HG03196 (cell line): ENCODE data around the gene ETS1.

ENCODE experiments used
- ATAC-seq: cut with Tn5 transposase; IDR thresholded peaks from one replicate; pipeline ENCODE4 v1.9.1; 2021; ENCODE audit not compliant: unreplicated experiment

The ETS1 gene

DNA sequence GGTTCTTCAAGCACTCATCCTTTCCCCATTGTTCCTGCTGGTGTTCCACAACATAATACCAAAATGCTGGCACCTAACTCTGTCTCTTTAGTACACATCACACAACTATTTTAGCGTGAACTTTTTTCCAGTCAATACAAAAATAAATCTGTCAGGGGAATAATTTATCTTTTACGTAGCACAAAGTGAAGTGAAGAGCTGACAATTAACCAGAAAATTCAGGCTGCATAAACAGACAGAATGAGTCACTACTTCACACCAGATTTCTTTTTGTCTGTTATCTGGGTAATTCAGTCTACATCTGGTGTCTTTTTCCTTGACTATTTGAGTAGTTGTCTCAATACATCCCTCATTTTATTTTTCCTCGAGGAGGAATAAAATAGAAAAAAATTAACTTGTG, 7.9 kb upstream of the ETS1 start:
- no peak for ATAC-seq

DNA sequence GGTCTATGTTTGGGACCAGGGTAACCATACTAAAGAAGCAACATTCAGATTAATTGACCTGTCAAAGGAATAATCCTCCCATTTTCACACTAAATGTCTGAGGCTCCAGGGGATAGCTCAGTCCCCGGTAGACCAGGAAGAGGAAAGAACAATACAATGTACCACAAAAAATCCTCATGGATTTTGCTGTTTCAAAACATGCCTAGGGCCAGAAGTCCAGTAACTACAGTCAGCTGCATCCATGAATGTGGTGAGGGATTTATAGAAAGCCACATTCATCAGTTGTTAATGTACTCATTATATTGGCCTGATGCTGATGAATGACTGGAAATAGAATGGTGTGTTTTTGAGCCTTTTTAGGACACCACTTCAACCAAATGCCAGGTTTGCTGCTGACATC, 6.9 kb upstream of the ETS1 start:
- ATAC-seq, result no peak

DNA sequence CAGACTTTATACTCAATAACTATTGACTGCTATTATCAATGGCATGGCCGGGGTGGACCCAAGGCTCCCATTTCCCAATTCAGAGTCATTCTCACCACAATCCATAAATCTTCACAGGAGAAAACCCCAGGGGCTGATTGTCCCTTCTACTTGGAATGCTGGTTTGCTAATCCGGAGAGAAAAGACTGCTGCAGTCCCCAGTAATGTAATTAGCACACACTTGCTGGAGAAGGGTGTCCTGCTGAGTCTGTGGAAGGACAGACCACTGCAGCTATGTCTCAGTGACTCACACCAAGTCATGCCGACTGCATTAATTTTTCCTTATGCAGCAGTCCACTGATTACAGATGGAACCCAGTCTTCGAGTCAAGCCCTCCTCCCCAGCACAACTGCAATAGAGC, 5.9 kb upstream of the ETS1 start:
- ATAC-seq, result no peak

DNA sequence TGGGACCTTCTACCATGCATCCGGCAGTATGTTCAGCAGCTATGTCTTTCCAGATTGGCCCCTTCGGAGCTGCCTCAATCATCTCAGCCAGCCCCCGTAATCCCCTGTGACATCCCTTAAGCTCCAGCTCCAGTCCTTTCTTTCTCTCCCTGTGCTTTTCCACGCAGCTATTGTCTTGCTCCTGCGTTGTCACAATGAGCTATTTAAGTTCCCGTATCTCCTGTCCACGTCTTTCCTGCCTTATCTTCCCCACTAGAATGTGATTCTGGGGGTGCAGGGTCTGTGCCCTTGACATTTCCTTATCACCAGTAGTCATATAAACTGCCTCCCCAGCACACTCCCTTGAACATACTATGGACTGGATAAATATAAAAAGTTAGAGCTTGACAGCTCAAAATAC, 5.1 kb upstream of the ETS1 start:
- ATAC-seq, result no peak

DNA sequence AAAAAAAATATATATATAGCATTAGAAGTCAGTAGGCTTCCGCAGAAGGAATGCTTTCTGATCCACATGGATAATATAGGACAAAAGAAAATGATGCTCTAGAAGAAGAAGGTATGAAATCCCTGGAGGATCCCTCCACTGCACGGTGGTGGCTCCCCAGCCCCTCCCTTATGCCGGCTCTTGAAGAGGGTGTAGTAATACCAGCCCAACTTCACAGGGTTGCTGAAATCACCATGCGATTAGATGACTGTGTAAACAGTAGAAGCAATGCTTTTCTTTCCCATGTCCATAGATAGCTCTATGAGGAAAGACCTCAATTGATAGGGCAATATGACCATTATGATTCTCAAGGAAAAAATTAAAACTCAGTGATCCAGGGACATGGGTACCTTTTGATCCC, 3.2 kb upstream of the ETS1 start:
- no peak for ATAC-seq

DNA sequence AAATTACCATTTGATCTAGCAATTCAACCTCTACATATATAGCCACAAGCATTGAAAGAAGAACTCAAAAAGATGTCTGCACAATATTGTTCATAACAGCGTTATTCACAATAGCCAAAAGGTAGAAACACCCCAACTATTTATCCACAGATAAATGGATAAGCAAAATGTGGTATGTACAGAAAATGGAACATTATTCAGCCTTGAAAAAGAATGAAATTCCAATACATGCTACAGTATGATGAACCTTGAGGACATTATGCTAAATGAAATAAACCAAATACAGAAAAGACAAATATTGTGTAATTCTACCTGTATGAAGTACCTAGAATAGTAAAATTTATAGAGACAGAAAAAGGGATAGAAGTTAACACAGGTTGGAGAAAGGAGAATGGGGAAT, 2.6 kb upstream of the ETS1 start:
- no peak for ATAC-seq

DNA sequence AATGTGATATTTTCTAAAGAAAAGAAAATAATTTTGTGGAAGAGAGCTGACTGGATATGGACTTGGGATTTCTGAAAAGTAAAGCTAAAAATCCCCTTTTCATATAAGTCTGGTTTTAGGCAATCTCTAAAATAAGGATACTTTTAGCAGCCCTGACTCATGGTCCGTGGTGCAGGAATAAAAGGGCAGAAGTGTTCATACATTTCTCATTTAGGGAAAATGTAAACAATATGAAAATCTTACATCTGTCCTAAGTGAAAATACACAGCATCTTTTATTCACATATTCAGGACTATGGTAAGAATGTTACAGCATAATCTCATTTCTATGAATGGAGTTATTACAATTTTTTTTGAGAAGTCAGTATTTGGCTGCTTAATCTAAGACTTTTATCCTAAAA, 735 bp upstream of the ETS1 start:
- no peak for ATAC-seq

DNA sequence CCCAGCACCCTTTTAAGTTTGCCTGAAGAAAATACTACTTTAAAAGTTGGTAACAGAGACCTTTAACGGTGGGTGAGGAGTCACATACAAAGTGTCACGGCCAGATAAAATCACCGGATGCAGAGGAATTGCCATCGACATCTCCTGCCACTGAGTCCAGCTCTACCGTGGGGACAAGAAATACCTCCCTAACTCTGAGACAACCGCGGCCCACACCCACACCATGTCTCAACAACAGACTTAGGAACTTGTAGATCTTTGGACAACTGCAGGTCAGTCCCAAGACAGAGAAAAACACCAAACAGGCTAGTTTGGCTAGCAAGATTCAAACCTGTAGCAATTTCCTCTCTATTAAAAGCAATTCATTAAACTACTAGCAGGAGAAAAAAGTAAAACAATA, 669 bp downstream of the ETS1 start:
- ATAC-seq, result no peak

DNA sequence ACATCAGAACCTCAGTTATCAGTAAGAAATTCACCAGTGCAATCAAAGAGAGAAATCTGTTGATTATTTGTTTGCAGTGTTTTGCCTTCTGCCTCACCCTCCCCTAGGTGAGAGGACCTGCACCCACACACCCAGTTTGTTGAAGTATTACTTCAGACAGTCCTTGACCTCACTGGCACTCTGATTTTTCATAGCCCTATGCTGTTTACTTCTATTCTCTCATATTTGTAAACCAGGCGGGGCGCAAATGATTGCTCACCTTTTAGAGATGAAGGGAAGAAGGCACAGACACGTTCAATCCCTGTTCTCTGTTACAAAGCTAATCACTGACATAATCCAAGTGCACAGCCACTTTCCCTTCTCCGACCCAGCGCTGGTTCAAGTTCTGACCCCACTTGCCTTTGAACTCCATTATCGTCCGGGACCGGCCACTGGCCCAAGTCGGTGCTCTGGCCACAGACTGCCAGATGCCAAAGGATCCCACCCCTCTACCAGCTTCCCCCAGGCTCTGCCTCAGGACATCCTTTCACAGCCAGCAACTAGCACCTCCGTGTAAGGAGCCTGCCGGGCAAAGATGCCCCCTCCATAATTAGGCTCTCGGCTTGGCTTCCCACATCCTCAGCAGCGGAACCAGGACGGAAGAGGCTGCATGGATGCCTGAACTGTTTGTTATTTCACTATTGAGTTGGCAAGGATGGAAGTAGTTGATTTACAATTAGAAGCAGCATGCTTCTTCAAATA, 1.7 kb downstream of the ETS1 start:
- no peak for ATAC-seq

DNA sequence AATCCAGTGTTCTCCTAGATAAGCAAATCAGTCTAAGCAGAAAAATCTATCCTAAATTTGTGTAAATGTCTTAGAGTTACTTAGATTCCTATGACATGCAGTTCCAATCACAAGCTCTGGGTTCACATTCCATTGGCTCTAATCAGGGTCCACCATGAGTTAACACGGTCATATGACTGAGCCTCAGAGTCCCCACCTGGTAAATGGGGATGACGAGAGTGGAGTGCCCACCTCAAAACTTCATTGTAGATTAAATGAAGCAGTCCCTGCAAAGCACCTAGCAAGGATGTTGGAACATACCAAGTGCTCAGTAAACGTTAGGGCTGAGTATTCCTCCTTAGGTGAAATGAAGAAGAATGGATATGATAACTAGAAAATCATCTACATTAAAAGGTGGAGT, 3.1 kb downstream of the ETS1 start:
- ATAC-seq, result no peak

DNA sequence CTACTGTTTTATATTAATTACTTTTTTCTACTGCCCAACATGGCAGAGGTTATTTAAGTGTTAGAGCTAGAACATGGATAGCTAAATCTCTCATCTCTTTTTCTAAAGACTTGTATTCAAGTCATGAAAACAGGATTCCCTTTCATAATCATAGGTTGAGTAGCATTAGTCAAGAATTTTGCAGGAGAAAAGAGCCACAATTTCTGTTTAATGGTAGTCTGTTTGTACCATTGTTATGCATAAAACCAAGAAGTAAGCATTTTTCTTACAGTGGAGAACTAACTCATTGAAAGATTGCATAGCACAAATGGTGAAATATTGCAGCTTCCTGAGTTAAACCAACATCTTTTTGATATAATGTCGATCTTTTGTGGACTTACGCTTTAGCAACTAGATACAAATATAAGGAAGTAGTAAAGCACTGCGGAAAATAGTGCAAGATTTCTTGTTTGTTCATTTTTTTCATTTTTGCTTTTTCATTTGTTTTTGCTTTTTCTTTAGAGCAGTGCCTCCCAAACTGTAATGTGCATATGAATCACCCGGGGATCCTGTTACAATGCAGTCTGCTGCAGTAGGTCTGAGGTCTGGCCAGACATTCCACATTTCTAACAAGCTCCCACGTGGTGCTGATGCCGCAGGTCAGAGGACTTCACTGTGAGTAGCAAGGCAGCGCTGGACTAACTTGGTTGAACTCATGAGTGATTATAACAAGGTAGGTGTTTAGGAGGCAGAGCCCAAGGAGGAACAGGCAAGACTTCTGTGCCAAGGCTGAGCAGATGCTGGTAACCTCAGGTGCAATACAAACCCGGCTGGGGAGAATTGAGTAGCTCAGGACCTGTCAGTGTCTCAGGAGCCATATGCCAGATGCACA, 4.6 kb downstream of the ETS1 start:
- ATAC-seq, result no peak

DNA sequence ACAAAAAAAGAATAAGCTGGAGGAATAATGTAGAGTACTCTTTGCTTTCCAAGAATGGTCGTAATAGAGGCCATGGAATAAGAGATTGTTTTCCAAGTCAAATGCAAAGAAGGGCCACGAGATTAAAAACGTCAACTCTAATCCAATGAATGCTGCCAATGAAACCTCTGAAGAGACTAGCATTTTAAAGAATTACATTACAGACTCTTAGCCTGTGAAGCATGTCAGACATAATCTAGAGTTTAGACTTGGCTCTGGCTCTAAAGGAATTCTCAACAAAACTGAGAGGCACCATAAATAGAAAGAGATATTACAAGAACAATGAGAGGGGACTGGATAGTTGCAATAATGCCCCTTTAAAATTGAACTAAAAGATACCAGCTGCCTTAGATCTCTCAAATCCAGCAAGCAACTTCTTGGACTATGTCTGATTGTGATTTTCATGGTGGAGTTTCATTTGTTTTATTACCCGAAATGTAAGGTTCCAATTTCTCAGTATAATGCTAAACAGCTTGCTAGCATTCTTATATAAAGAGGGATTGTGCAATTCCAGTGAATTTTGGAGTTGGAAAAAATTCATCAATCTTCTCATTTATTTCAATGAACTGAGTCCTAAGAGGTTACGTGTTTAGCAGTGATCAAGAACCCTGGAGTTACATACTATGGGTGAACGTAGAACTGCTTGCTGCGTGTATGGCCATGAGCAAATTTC, 5.6 kb downstream of the ETS1 start:
- ATAC-seq, result no peak

DNA sequence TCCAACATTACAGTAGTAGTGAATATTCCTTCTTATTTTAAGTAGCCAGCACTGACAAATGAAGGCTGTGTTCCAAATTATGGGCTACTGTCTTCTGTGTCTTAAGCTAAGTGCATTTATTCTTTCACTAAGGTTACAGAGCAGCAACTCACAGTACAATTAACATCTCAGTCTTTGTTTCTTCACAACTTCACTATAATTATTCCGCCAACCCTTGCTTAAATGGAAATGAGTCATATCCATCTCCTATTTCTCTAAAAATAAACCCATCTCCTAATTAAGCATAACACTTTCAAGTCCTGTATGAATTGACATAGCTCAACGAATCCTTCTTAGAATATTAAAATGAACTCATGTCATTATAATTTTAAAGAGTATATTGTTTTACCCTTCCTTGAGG, 6.7 kb downstream of the ETS1 start:
- ATAC-seq, result no peak

DNA sequence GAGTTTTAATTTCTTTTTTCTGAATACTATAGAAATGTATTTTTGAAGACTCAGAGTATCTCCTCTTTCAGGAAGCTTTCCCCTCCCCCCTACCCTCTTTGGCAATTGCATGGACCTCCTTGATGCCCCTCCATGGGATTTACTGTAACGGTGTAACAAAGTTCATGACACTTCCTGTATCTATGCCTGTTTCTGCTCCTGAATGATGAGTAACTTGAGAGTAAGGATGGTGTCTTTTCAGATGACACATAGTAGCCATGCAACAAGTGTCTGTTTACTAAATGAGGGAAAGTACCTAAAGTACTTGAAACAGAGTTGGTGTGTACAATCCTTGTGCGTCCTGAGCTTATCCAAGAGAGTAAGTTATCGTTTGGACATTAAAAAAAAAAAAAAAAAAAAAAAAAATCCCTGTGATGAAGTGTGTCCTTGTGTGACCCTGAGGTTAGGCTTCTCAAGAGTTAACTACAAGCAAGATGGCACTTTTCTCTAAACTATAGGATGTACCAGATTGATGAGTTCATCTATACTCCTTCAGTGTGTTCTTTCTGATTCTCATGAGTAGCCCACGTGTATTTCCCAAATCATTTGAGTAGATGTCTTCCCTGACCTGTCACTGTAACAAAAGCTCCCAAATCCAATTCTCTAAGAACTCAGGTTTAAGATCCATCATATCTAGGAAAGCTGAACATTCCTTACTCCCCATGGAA, 7.4 kb downstream of the ETS1 start:
- ATAC-seq, result peak; percentile 70

DNA sequence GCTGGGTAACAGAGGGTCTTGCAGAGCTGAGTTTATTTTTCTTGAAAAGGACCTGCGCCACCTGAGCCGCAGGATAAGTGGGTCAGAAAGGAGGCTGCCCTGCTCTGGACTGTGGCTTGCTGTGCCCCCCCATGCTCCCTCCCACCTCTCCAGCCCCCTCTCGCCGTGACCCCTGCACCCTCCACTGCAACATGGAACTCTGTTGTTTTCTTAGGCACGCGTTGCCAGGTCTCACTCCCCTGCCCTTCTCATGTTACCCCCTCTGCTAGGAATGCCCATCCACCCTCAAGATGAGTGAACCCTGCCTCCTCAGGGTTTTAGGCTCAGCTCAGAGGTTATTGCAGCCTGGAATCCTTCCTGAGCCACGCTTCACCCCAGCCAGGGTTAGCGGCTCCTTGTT, 10.8 kb downstream of the ETS1 start:
- ATAC-seq, result no peak

DNA sequence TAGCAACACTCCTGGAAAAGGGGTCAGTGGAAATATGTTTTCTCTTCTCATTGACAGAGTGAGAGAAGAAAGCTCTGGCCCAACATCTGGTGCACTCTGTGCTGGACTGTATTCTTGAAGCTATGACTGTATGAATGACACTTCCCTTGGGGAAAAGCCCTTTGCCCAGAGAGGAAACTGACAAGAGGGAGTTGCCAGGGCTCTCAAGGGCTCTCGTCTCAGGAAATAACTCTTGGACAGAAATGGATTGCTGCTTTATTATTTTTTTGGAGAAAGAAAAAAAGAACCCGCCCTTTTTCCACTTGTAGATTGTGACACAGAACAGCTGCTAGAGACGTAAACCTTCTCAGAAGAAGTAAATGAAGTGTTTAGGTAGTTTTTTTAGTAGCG, 11.4 kb downstream of the ETS1 start:
- ATAC-seq, result no peak

DNA sequence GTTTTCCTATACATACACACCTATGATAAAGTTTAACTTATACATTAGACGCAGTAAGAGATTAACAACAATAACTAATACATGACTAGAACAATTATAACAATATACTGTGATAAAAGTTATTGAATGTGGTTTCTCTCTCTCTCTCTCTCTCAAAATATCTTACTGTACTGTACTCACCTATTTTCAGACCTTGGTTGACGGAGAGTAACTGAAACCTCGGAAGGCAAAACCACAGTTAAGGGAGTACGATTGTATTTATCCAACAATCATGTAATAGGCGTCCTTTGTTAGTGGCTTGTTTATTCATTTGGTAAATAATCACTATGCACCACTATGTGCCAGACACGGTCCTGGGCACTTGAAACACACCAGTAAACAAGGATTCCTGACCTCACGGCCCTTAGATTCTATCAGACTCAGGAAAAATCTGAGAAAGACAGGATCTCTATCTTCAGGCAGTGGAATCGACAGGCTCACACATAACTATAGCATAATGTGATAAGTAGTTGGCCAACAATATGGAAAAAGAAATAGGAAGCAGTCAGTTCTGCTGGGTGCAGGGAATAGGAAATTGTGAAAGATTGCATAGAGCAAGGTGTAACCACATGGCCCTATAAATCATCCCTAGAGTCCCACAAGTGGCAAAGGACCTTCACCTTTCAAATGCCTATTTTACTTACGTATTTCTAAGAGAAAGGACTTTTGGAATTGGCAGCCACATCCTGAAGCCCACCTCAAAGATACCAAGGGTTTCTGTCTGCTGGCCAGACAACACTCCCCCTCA, 12.0 kb downstream of the ETS1 start:
- no peak for ATAC-seq

DNA sequence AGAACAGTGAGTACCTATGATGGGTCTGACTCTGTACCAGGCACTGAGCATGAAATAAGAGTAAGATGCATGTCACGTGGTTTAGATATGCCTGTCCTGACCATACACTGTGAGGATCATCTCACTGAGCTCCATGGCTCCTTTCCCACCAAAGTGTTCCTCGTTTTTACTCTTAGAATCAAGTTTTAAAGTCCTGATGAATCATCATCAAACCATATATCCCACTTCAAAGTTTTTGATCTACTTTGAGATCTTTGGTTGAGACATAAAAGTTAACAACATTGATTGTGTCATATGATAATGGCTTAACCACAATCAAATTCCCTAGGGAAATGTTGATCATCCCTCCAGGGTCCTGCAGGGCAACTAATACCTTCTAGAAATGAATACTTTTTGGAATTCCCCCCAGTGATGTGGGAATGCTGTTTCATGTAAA, 12.8 kb downstream of the ETS1 start:
- no peak for ATAC-seq

DNA sequence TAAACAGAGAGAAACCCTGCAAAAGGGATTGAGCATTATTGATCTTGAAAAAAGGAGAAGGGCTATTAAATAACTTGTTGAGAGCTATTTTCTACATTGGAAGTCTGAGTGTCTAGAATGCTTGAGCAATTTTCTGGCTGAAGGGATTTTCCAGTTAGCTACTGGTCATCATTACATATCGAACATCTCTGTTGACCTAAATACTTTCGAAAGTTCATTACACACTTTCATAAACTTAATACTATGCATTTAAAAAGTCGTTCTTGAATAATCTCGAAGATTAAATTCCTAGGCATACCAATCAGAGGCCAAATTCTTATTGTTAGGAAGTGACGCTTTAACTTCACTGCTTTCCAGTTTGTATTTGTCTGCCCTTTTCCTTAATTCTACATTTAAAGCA, 13.7 kb downstream of the ETS1 start:
- ATAC-seq, result no peak

DNA sequence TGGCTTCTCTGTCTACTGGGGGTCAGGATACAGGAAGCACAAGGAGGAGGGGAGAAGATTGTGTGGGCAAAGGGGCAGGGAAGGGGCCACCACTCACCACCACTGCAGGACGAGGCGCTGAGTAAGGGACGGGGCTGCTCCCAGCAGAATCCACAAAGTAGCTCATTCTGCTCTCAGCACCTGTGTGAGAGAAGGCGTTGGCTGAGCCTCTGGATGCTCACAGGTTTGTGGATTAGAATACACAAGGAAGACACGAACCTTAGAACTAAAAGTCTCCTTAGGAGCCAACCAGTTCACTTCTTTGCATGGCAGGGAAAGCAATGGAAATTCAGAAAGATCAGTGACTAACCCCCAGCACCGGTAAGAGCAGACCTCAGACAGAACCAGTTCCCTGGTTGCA, 14.4 kb downstream of the ETS1 start:
- ATAC-seq, result no peak

DNA sequence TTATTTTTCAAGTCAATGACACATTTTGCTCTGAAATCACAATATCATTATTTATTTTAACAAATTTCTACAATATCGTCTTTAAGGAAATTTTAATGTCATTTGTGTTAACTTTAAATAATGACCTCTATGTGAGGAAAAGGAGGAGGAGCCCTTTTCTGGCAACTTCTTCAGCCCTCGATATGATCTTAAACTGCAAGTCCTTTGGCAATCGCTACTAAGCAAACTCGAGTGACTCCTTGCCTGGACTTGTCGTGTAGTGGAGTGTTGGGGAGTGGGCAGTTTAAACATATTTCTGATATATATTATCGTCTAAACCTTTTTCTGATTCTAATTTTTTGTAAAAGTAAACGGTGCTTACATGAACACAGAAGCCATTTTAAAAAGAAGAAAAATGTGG, 16.7 kb downstream of the ETS1 start:
- no peak for ATAC-seq
